GM18507 (cell line): ENCODE data around the gene PABPN1L.
"Not testable (repeated sequence)": the region's sequence is repeated elsewhere in the genome, so short reads cannot be mapped to it uniquely, and the experiment has no call there.

Source experiments
- DNase-seq: peaks from one replicate; pipeline ENCODE4 v3.0.0; 2011; ENCODE audit warnings: low read depth; ENCODE audit not compliant: insufficient read length; ENCODE audit errors: extremely low spot score
- FAIRE-seq: peaks from 2 replicates; lab custom pipeline; 2011; peaks lifted over from hg19 to GRCh38; lab: Jason Lieb, UNC

The PABPN1L gene

DNA sequence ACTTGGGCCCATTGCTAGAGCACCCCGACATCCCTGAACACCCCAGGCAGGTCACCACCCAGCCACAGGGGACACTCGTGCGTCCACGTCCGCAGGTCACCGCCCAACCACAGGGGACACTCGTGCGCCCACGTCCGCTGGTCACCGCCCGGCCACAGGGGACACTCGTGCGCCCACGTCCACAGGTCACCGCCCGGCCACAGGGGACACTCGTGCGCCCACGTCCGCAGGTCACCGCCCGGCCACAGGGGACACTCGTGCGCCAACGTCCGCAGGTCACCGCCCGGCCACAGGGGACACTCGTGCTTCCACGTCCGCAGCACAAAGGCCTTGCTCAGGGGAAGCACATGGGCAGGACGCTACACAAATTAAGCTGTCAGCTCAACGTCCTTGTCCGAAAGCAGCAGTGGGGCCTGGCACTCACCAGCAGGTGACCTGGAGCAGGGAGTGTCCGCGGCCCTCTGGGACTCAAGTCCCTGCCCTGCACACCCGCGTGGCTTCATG is 27.4 kb downstream of the PABPN1L start:
- no peak for FAIRE-seq
- no peak for DNase-seq

DNA sequence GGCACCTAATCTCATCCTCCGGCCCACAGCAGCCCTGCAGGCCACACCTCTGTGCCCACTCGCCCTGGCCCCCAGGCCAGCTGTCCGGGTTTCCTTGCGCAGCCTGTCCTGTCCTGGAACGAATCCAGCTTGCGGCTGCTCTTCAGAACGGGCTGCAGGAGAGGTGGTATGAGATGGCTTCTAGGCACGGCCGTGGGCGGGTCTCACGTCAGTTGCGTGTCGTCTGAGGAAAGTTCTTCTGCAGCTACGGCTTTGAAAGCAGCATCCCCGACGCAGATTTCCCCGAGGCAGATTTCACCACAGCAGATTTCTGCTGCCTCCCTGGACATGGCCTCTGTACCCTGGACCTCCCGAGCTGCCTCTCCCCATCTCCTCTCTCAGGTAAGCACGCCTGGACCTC is 27.9 kb downstream of the PABPN1L start:
- no peak for FAIRE-seq
- no peak for DNase-seq

DNA sequence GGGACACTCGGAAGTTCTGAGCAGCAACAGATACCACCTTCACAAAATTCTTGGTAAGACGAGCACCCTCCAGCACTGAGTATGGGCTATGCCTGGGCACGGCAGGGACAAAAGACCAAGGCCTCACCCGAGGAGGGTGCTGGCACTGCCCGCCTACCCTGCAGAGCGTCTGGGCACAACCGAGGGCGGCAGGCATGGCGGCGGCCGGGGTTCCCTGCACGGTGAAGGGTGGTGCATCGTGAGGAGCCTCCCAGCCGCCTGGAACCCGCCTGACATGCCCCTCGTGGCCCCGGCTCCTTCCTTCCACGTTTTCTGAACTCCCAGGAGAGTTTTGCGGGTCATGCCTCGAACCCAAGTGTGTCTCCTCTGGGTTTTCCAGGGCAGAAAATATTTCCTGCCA is 28.7 kb downstream of the PABPN1L start:
- DNase-seq: no peak
- FAIRE-seq: no peak

DNA sequence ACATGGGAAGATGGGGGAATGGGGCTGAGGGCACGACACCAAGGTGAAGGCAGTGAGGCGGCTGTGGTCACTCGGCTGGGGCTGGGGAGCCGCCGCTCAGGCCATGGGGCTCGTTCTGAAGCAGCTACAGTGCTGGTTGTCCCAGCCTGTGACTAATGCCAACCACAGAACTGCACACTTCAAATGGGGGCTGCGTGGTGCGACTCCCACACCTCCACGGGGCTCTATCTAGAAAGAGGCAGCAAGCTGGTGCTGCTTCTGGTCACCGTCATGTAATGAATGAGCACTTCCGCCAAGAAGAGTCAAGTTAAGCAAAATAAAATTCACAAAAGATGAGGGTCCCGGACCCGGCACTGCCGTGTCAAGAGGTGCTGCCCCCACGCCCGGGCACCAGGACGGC is 29.7 kb downstream of the PABPN1L start:
- DNase-seq: no peak
- FAIRE-seq: no peak

DNA sequence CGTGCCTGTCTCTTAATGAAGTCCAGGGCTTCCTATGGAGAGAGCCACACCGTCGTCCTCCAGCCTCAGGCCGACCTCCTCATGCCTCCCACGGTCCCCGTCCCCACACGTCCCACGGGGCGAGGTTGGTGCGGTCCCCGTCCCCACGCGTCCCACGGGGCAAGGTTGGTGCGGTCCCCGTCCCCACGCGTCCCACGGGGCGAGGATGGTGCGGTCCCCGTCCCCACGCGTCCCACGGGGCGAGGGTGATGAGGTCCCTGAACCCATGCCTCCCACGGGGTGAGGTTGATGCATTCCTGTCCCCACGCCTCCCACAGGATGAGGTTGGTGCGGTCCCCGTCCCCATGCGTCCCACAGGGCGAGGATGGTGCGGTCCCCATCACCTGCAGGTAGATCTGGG is 30.6 kb downstream of the PABPN1L start:
- no peak for FAIRE-seq
- DNase-seq: no peak

DNA sequence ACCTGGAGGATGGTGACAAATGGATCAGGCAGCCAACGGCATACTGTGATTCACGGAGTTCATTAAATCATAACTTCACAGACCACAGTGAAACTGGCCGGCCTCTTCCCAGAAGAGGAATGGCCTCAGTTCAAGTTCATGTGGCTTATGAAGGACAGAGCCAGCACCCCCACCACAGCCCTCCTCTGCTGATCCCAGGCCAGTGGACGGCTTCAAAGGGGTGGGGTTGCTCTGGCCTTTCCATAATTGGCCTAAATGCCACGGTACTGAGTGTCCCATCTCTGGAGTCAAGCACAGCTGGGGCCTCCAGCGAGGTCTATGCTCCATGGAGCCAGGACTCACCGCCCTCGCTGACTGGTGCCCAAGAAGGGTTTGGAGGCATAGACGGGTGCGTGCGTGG is 31.1 kb downstream of the PABPN1L start:
- no peak for FAIRE-seq
- DNase-seq: no peak

DNA sequence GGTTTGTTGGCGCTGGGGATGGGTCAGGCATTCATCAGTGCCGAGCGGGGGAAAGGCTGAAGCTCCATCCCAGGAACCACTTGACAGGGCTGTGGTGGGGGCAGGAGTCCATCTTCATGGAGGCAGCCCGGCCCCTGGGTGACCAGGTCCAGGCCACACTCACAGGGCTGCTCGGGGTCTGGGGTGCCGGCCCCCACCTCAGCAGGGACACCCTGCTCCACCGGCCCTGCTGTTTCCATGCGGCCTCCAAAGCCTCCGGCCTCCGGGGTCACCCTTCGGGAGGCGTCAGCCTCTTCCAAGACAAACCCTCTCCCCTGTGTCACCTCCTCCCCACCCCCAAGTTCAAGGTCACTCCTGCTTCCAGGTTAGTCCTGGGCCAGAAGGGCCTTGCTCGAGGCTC is 31.8 kb downstream of the PABPN1L start:
- DNase-seq (no peak), FAIRE-seq (no peak)

DNA sequence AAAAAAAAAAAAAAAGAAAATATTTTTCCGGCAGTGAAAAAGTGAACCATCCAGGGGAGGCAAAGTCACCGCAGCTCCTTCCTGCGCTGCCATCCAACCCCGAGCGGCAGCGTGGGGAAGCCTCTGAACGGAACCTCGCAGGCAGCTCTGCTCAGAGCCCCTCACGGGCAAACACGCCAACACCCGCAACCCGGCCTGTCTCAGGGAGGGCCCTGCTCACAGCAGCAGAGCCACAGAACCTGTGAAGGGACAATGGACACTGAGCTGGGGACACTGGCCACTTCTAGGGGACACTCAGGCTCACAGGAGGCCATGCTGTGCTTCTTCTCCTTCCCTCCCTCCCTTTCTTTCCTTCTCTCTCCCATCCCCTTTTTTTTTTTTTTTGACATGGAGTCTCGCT is 33.4 kb downstream of the PABPN1L start:
- no peak for DNase-seq
- FAIRE-seq: no peak

DNA sequence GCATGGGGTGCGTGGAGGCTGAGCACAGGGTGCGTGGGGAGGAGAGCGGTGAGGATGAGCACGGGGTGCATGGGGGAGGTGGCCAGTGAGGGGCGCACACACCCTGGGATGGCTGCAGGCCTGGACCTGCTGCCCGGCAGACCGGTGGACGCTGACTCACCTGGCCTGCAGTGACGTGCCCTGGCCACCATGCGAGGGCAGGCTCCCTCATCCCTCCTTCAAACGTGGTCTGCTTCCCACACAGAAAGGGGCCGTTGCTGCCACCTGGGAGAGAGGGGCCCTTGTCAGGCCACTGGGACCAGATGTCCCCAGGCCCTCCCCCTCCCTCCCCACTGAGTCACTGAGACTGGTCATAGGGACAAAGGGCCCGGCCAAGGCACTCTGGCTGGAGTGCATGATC is 34.6 kb downstream of the PABPN1L start:
- DNase-seq (no peak), FAIRE-seq (no peak)

DNA sequence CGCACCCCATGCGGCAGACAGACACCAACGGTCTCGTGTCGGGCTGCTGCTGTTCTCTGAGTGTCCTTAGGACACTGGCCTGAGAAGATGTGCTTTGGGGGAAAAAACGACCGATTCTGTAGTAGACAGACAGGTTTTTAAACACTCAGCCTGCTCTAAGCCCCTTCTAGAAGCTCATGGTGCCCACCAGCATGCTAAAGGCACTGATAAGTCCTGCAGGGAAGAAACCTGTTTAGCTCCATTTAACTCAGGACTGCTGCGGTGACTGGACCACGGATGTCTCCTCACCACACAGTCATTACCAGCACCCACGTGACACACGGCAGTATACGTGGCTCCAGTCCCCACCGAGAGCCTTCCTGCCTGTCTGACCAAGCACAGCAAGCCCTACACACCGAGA is 35.7 kb downstream of the PABPN1L start:
- FAIRE-seq (no peak), DNase-seq (no peak)

DNA sequence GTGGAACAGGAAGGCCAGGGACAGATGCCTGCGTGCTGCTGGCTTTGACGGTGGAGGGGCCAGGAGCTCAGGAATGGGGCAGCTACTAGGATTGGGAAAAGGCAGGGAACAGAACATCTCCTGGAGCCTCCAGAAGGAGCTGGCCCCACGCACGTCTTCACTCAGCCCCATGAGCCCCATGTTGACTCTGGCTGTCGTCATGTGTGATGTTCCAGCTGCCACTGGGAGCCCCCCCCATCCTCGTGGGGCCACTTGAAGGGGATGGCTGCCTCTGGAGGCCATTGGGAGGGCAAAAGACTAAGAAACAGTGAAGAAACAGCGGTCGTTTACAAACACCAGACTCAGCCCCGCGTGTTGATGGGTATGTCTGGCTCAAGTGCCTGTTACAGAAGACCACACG is 36.2 kb downstream of the PABPN1L start:
- FAIRE-seq (no peak), DNase-seq (no peak)

DNA sequence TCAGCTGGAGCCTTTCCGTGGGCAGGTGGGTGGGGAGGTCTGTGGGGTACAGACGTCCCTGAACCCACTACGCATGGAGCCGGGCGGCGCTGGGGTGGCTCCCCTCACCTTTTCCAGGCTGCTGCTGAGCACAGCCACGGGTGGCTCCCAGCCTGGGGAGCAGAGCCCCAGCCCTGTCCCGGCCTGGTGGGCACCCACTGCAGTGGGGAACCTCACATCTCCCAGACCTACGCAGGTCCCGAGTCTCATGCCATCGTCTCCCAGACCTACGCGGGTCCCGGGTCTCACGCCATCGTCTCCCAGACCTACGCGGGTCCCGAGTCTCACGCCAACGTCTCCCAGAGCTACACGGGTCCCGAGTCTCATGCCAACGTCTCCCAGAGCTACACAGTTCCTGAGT is 37.7 kb downstream of the PABPN1L start:
- DNase-seq: no peak
- FAIRE-seq: no peak

DNA sequence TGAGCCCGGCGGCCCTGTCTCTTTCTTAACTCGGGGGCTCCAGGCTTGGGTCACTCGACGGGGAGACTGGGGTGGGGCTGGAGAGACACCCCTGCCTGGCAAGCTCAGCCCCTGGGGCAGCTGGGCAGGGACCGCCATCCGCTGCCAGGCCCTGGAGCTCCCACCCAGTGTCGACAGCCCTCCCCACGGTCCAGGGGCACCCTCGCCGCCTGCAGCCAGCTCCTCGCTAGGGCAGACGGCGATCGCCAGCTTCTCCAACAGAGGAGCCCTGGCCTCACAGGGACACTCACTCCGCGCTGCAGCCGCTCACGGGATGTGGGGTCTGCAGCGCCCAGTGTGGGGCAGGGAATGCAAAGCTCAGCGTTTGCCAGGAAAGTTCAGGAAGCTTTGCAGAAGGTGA is 38.7 kb downstream of the PABPN1L start:
- DNase-seq (no peak), FAIRE-seq (no peak)

DNA sequence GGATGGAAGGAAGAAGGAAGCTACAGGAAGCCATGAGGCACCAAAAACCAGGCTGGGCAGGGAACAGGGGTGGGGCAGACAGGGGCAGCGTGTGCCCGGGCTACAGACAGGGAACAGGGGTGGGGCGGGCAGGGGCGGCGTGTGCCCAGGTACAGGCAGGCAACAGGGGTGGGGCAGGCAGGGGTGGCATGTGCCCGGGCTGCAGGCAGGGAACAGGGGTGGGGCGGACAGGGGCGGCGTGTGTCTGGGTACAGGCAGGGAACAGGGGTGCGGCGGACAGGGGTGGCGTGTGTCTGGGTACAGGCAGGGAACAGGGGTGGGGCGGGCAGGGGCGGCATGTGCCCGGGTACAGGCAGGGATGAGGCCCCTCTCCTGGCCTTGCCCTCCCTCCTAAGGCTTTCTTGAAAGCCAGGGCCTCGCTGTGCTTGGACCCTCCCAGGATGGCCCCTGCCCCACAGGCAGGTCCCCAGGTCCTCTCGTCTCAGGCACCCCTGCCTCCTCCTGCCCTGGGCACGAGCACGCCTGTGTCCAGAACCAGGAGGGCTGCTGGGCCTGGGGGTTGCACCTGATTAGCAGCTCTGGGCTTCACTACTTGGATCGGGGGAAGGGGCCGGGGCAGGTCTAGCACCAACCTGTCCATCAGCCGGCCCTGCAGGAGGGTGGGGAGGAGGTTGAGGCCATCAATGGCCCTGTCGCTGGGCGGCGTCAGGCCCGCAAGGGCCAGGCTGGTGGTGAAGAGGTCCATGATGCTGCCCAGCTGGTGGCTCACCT is 40.2 kb downstream of the PABPN1L start:
- FAIRE-seq (no peak), DNase-seq (no peak)

DNA sequence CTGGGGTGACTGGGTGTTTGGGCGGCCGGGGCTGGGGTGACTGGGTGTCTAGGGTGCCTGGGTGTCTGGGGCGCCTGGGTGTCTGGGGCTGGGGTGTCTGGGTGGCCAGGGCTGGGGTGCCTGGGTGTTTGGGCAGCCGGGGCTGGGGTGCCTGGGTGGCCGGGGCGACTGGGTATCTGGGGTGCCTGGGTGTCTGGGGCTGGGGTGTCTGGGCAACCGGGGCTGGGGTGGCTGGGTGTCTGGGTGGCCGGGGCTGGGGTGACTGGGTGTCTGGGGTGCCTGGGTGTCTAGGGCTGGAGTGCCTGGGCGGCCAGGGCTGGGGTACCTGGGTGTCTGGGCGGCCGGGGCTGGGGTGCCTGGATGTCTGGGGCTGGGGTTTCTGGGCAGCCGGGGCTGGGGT is 41.3 kb downstream of the PABPN1L start:
- no peak for FAIRE-seq
- DNase-seq: no peak

DNA sequence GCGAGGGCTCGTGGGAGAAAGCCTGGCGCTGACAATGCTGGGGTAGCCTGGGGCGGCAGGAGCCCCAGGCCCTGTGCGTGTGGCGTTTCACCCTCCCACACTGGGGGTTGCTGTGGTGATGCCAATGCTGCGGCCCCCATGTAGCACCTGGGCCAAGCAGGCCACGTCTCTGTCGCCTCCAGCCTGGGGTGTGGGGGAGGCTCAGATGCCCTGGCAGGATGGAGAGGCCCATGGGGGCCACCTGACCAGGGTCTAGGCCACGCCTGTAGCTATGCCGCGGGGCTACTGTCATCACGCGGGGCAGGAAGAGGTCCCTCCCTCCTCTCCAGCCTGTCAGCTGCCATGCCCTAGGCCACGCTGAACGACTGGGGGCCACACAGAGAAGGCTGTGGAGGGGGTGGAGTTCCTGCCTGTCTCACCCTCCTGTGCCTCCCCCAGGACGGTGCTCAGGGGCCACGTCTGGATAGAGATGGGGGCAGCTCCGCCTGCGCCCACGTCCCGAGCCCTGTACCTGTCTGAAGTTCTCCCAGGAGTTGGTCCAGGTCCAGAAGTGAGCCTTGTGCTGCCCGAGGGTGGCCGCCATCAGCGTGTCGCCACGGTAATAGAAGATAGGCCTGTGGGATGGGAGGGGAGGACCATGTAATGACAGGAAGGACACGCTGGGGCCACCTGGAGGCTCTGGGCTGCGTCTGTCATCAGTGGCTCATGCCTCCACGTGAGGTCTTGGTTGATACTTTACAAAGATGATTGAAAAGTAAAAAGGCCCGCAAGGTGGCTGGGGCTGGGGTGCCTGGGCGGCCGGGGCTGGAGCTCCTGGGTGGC is 42.0 kb downstream of the PABPN1L start:
- no peak for FAIRE-seq
- no peak for DNase-seq

DNA sequence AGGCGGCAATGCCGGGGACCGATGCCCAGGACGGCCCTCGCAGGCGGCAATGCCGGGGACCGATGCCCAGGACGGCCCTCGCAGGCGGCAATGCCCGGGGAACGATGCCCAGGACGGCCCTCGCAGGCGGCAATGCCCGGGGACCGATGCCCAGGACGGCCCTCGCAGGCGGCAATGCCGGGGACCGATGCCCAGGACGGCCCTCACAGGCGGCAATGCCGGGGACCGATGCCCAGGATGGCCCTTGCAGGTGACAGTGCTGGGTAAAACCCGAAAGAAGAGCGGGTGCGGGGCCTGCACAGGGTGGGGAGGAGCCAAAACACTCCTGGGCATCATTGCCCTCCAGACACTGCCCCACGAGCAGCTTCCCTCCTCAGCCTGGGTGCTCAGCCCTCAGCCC is 42.8 kb downstream of the PABPN1L start:
- not testable (repeated sequence) for FAIRE-seq, DNase-seq

DNA sequence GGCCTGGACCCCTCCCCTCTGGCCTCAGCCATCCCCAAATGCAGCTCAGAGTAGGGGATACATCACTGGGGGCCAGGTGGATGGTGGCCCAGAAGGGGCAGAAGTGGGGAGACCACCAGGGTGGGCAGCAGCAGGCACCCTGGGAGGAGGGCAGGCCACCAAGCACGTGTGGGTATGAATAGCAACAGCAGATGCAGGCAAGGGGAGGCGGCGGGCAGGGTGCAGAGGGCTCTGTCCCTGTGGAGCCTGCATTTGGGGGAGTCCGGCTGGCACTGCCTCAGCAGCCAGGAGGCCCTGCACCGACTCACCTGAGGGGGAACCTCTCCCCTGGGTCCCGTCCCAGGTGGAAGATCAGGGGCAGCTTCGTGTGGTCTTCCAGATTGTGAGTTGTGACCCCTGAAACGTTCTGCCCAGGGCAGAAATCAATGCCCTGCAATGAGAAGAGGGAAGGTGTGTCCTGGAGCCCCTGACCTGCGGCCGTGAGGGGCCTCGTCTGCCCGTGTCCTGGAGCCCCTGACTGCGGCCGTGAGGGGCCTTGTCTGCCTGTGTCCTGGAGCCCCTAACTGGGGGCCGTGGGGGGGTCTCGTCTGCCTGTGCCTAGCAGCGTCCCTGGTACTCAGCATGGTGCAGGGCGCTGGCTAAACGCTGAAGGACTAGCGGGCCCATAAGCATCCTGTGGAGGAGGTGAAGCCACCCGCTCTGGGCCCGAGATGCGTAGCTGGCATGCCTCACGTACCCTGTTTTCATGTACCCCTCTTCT is 44.0 kb downstream of the PABPN1L start:
- DNase-seq (no peak), FAIRE-seq (no peak)

DNA sequence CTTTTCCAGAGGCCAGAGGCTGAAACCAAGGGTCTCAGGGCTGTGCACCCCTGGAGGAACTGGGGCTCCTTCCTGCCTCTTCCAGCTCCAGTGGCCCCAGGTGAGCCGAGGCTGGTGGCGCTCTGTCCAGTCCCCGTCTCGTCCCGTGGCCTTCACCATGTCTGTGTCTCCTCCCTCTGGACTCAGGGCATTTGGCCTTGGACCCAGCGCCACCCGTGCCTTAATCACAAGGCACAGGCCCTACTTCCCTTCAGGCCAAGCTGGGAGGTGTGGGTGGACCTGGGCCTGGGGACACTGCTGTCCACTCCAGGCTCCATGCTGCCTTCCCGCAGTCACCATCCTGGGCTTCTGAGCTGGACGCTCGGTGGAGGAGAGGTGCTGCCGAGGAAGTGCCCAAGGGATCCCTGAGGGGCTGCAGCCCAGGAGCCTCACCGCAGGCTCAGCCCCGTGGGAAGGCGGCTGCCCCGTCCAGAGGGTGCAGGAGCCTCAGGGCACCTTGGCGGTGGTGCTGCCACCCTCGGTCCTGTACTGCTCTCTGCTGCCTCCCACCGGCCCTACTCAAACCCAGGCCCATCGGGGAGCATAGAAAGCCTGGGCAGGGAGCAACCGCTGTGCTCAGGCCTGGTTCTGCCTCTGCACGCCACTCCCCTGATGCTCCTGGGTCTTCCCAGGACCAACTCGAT is 45.2 kb downstream of the PABPN1L start:
- no peak for FAIRE-seq
- DNase-seq: no peak
